Gastroesophageal sphincter (tissue), 3 donors: ENCODE measurements around the gene TANGO6.

Experiments
- EP300 ChIP-seq: sonication (generic); formaldehyde crosslinking; IDR thresholded peaks from one replicate; pipeline ENCODE4 v1.6.1; 2017; ENCODE audit warnings: antibody characterized with exemption, mild to moderate bottlenecking
- POLR2A ChIP-seq, 2 donors: fragments of 450-650 bp; IDR thresholded peaks; one replicate each; pipeline ENCODE4 v1.6.1; 2017; ENCODE audit warnings: antibody characterized with exemption in 2 of 2, mild to moderate bottlenecking in 2 of 2, moderate library complexity in 1 of 2
- POLR2AphosphoS5 ChIP-seq: sonication (generic); formaldehyde crosslinking; IDR thresholded peaks from one replicate; pipeline ENCODE4 v1.6.1; 2017; ENCODE audit warnings: antibody characterized with exemption
- TF ChIP-seq, protein P1 (sequence below), 4 experiments: fragments of 200-600 bp in 2 of 4; fragments of 450-650 bp in 2 of 4; sonication (generic) in 1 of 4; IDR thresholded peaks; one replicate each; pipeline ENCODE4 v1.5.1; 2017 to 2019; ENCODE audit warnings: antibody characterized with exemption in 4 of 4, mild to moderate bottlenecking in 2 of 4, moderate library complexity in 2 of 4

DNA sequence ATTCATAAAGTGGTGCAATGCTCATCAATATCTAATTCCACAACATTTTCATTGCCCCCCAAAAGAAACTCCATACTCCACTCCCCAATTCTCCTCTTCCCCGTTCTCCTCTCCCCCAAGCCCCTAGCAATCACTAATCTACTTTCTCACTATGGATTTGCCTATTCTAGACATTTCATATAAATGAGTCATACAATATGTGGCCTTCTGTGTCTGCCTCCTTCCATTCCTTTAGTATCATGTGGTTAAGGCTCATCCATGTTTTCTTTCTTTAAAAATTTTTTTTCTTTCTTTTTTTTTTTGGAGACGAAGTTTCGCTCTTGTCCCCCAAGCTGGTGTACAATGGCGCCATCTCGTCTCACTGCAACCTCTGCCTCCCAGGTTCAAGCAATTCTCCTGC, 205.8 kb downstream of the TANGO6 start:
- TF ChIP-seq, protein P1, sequence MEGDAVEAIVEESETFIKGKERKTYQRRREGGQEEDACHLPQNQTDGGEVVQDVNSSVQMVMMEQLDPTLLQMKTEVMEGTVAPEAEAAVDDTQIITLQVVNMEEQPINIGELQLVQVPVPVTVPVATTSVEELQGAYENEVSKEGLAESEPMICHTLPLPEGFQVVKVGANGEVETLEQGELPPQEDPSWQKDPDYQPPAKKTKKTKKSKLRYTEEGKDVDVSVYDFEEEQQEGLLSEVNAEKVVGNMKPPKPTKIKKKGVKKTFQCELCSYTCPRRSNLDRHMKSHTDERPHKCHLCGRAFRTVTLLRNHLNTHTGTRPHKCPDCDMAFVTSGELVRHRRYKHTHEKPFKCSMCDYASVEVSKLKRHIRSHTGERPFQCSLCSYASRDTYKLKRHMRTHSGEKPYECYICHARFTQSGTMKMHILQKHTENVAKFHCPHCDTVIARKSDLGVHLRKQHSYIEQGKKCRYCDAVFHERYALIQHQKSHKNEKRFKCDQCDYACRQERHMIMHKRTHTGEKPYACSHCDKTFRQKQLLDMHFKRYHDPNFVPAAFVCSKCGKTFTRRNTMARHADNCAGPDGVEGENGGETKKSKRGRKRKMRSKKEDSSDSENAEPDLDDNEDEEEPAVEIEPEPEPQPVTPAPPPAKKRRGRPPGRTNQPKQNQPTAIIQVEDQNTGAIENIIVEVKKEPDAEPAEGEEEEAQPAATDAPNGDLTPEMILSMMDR (IDR thresholded peaks at IDR 0.05): no peak
- TF ChIP-seq POLR2AphosphoS5: no peak
- TF ChIP-seq POLR2A (IDR thresholded peaks at IDR 0.05): no peak
- no peak for TF ChIP-seq EP300
